Loucy (cell line): ENCODE measurements around the gene SLC39A8.

Source experiments
- H2AFZ ChIP-seq: fragments of 200-600 bp; sonication (generic); 2 replicates; pipeline ENCODE4 v1.6.0; 2016; ENCODE audit warnings: antibody characterized with exemption, mild to moderate bottlenecking, low read length, moderate library complexity
- H3F3A ChIP-seq: fragments of 200-600 bp; 2 replicates; pipeline ENCODE4 v1.6.0; 2016; ENCODE audit warnings: antibody characterized with exemption, low read depth, mild to moderate bottlenecking
- H3K27me3 ChIP-seq: fragments of 200-600 bp; sonication (generic); 2 replicates; pipeline ENCODE4 v1.6.1; 2014; ENCODE audit warnings: low read length, mild to moderate bottlenecking; ENCODE audit not compliant: insufficient read depth, poor library complexity, severe bottlenecking
- H3K36me3 ChIP-seq: fragments of 200-600 bp; sonication (generic); 2 replicates; pipeline ENCODE4 v1.6.1; 2016; ENCODE audit warnings: low read length; ENCODE audit not compliant: insufficient read depth
- H3K4me1 ChIP-seq: fragments of 200-600 bp; sonication (generic); 2 replicates; pipeline ENCODE4 v1.5.1; 2014; ENCODE audit warnings: low read length, mild to moderate bottlenecking; ENCODE audit not compliant: insufficient read depth, poor library complexity, severe bottlenecking
- H3K4me2 ChIP-seq: fragments of 200-600 bp; sonication (generic); 2 replicates; pipeline ENCODE4 v1.6.0; 2014; ENCODE audit warnings: antibody characterized with exemption, low read length, low read depth, mild to moderate bottlenecking; ENCODE audit not compliant: poor library complexity, severe bottlenecking
- H3K4me3 ChIP-seq: fragments of 200-600 bp; sonication (generic); 2 replicates; pipeline ENCODE4 v1.5.1; 2014; ENCODE audit warnings: low read length, mild to moderate bottlenecking, mixed read lengths; ENCODE audit not compliant: poor library complexity, severe bottlenecking
- H3K79me2 ChIP-seq: fragments of 200-600 bp; sonication (generic); 2 replicates; pipeline ENCODE4 v1.6.1; 2014; ENCODE audit warnings: low read length; ENCODE audit not compliant: insufficient read depth
- H3K9ac ChIP-seq: fragments of 200-600 bp; sonication (generic); 2 replicates; pipeline ENCODE4 v1.6.0; 2014; ENCODE audit warnings: mild to moderate bottlenecking, low read depth, low read length, moderate library complexity; ENCODE audit not compliant: poor library complexity, severe bottlenecking
- H3K9me2 ChIP-seq: fragments of 200-600 bp; sonication (generic); replicated peaks from 2 replicates; pipeline ENCODE4 v1.6.1; 2016; ENCODE audit warnings: low read depth, low read length, mixed read lengths
- H3K9me3 ChIP-seq: fragments of 200-600 bp; sonication (generic); 2 replicates; pipeline ENCODE4 v1.6.1; 2014; ENCODE audit warnings: mild to moderate bottlenecking, antibody characterized with exemption, low read length, low read depth; ENCODE audit not compliant: insufficient read depth
- H4K20me1 ChIP-seq: fragments of 200-600 bp; sonication (generic); 2 replicates; pipeline ENCODE4 v1.6.0; 2014; ENCODE audit warnings: antibody characterized with exemption, low read length, mild to moderate bottlenecking; ENCODE audit not compliant: insufficient read depth, poor library complexity, severe bottlenecking
- EZH2phosphoT487 ChIP-seq: fragments of 200-600 bp; IDR thresholded peaks from 2 replicates; pipeline ENCODE4 v1.6.1; 2018; ENCODE audit warnings: antibody characterized with exemption, mild to moderate bottlenecking, moderate library complexity, borderline replicate concordance
- TF ChIP-seq, protein P1 (sequence below): fragments of 200-600 bp; sonication (generic); conservative IDR thresholded peaks from 2 replicates; pipeline ENCODE4 v1.5.1; 2014; ENCODE audit warnings: mild to moderate bottlenecking, antibody characterized with exemption, low read length

SLC39A8 gene

DNA sequence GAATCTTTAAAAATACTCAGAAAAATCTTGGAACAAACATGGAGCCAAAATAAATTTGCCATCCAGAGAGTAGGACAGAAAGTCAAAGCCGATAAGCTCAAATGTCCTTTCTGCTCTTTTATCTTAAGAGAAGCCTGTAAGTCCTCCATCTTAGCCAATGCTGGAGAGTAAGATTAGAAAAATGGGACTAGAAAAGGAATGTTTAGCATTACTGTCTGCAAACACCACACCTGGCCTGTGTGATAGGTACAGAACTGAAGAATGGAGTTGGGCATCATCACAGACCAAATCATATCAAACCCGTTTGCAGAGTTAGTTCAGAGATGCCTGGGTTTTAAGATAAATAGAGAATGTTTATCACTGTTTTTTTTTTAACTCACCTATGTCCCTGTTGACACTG, 10.5 kb upstream of the SLC39A8 start:
- no peaks in the 10 kb centered on the region for H3K27me3 ChIP-seq
- H3F3A ChIP-seq, result no peaks in the 10 kb centered on the region

DNA sequence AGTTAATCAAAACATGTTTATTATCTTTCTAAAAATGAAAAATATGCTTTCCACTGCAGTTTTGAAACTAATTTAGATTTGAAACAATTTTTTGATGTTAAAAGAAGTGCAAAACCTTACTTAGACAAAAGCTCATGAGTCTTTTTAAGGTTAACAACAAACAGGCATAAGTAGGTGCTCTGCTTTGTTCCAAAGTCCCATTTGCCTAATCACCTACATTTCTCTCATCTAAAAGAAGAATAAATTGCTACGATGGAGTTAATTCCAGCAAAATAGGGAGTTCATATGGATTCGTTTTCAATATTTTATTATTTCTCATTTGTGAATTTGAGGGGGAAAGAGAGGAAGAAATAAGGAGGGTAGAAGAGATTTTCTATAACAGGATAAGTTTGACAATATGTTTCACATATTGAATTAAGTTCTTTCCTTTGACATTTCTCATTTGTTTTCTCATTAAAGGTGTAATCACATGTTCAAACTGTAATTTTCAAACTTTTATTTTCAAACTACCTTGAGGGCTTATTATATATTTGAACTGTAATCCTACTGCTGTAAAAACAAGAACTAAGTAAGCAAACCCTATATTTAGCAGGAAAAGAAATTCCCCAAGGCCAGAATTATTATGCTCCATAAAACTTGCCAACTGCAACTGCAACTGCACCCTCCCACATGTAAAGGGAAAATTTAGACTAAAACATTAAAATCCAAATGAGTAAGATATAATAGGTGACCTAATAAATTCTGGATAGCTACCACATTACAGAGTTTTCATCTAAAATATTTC, 9.6 kb upstream of the SLC39A8 start:
- Histone ChIP-seq H3K4me3 (no peak overlapping the region), H3K36me3 (no peaks in the 10 kb centered on the region)

More for the DNA sequence above, 10.5 kb upstream of the SLC39A8 start:
- no peaks in the 10 kb centered on the region for H3K9me3 ChIP-seq
- H3K4me1 ChIP-seq, result no peaks in the 10 kb centered on the region
- no peak overlapping the region for H3K9ac ChIP-seq
- H3K4me3 ChIP-seq, result no peak overlapping the region
- H4K20me1 ChIP-seq, result no peaks in the 10 kb centered on the region
- no peak overlapping the region for H2AFZ ChIP-seq
- H3K9me2 ChIP-seq, result no peaks in the 10 kb centered on the region
- no peaks in the 10 kb centered on the region for H3K79me2 ChIP-seq
- H3K4me2 ChIP-seq, result no peak overlapping the region
- no peaks in the 10 kb centered on the region for H3K36me3 ChIP-seq
- TF ChIP-seq EZH2phosphoT487, result no peak
- TF ChIP-seq, protein P1, sequence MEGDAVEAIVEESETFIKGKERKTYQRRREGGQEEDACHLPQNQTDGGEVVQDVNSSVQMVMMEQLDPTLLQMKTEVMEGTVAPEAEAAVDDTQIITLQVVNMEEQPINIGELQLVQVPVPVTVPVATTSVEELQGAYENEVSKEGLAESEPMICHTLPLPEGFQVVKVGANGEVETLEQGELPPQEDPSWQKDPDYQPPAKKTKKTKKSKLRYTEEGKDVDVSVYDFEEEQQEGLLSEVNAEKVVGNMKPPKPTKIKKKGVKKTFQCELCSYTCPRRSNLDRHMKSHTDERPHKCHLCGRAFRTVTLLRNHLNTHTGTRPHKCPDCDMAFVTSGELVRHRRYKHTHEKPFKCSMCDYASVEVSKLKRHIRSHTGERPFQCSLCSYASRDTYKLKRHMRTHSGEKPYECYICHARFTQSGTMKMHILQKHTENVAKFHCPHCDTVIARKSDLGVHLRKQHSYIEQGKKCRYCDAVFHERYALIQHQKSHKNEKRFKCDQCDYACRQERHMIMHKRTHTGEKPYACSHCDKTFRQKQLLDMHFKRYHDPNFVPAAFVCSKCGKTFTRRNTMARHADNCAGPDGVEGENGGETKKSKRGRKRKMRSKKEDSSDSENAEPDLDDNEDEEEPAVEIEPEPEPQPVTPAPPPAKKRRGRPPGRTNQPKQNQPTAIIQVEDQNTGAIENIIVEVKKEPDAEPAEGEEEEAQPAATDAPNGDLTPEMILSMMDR, result no peak

DNA sequence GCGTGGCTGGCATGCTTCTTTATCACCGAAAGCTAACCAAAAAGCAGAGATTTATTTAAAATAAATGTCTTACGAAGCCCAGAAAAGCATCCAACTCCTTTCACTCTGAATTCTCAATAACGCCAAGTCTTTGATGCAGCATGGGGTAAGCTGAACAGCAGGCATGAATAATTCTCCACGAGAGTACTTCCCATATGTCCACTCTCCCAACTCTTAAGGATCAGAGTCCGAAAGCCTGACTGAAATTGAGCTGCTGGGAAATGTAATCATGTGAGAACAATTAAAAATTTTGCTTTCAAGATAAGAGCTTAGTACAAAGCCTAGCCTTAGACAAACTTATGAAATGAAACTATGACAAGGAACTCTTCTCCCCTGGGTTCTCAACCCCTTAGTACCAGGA, 7.5 kb upstream of the SLC39A8 start:
- no peaks in the 10 kb centered on the region for H3K4me1 ChIP-seq

More for the DNA sequence above, 9.6 kb upstream of the SLC39A8 start:
- H3F3A ChIP-seq, result no peaks in the 10 kb centered on the region
- H3K9ac ChIP-seq, result no peak overlapping the region
- H3K27me3 ChIP-seq, result no peaks in the 10 kb centered on the region
- TF ChIP-seq, protein P1, result no peak
- no peak for TF ChIP-seq EZH2phosphoT487
- no peaks in the 10 kb centered on the region for H4K20me1 ChIP-seq
- H3K79me2 ChIP-seq, result no peaks in the 10 kb centered on the region
- no peaks in the 10 kb centered on the region for H3K9me2 ChIP-seq
- no peak overlapping the region for H3K4me2 ChIP-seq
- no peak overlapping the region for H2AFZ ChIP-seq
- H3K9me3 ChIP-seq, result no peaks in the 10 kb centered on the region
- no peaks in the 10 kb centered on the region for H3K4me1 ChIP-seq

More for the DNA sequence above, 7.5 kb upstream of the SLC39A8 start:
- H3K9me3 ChIP-seq, result no peaks in the 10 kb centered on the region
- no peaks in the 10 kb centered on the region for H3K9me2 ChIP-seq
- no peak for TF ChIP-seq EZH2phosphoT487
- TF ChIP-seq, protein P1, result no peak
- H3K27me3 ChIP-seq, result no peaks in the 10 kb centered on the region
- H3K79me2 ChIP-seq, result no peaks in the 10 kb centered on the region
- H3F3A ChIP-seq, result no peaks in the 10 kb centered on the region
- H2AFZ ChIP-seq, result peak overlapping the region; percentile 11; the same call in 1 of the 2 replicates
- H3K36me3 ChIP-seq, result no peaks in the 10 kb centered on the region
- no peaks in the 10 kb centered on the region for H4K20me1 ChIP-seq
- no peak overlapping the region for H3K4me3 ChIP-seq
- no peak overlapping the region for H3K9ac ChIP-seq
- H3K4me2 ChIP-seq, result no peak overlapping the region
